AG20443 (cell line): Measurements from ENCODE around the gene IGSF10.

Experiments
- DNase-seq: peaks from one replicate; pipeline ENCODE4 v3.0.0; 2012; ENCODE audit warnings: low spot score, mixed read lengths

Gene IGSF10

DNA sequence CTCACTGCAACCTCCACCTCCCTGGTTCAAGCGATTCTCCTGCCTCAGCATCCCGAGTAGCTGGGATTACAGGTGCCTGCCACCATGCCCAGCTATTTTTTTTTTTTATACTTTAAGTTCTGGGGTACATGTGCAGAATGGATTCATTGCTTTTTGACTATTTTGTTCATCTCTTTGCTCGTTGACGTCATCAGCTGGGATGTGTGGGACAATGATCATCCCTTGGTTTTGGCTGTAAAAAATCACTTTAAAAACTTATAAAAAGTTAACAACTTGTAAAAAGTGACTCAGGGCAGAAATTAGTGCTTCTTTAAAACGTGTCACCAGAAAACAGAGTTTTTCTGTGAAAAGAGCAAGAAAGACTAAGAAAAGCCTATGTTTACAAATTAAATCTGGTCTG is 37.8 kb downstream of the IGSF10 start:
- no peak for DNase-seq

DNA sequence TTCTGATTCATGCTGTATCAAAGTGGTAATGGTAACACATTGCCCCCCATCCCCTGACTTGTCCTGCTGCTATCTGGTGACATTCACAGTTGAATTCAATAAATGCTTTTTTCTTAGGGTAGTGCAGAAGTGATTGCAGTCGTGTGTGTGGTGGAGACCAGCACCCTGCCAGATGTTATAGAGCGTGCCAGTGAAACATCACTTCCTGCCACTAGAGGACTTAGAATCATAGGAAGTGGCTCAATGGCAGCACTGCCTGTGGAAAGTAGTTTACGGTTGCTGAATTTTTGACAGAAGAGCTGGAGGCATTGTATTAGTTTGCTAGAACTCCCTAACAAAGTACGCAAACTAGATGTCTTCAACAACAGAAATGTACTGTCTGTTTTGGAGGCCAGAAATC is 38.9 kb downstream of the IGSF10 start:
- no peak for DNase-seq

DNA sequence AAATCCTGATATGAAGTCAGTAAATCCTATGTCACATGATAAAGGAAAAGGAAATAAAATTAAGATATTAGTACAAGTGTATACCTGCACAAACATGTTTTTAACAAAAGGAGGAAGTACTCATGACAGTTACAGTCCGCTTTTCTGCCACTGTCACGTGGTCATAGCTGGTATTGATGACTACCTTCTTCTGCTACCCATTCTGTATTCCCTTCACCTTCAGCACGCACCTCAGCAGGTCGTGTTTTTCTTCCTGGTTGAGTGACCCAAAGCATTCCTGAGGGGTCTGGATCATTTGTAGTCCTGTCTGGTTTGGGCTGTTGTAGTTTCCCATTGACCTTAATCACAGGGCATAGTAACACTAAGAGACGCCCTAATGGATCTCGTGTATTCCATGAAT is 41.1 kb downstream of the IGSF10 start:
- no peak for DNase-seq

GRCh38 chr3:151415289-151415688 is 45.6 kb downstream of the IGSF10 start:
- DNase-seq: no peak

- no peak for DNase-seq
These were observed 47.9 kb downstream of the IGSF10 start for GRCh38 chr3:151412989-151413388.
